ENCODE results near the gene ZIC1.

ZIC1 gene

GRCh38 chr3:147422601-147423536 lies 13.7 kb downstream of the ZIC1 start:
- DNase-seq (ENCODE audit: low read depth in 2 of 2) = no peak

- DNase-seq (ENCODE audit: low read depth in 2 of 2) = no peak
Observed at GRCh38 chr3:147423537-147423797, 14.3 kb downstream of the ZIC1 start.

GRCh38 chr3:147423798-147424580 lies 14.8 kb downstream of the ZIC1 start:
- DNase-seq (ENCODE audit: low read depth in 2 of 2) = no peak

- DNase-seq (ENCODE audit: low read depth in 2 of 2) = no peak
Observed at GRCh38 chr3:147424581-147425387, 15.6 kb downstream of the ZIC1 start.

- no peak for DNase-seq (ENCODE audit: low read depth in 2 of 2)
Observed at GRCh38 chr3:147425388-147425850, 16.3 kb downstream of the ZIC1 start.

- no peak for DNase-seq (ENCODE audit: low read depth in 2 of 2)
Observed at GRCh38 chr3:147426931-147427330, 17.8 kb downstream of the ZIC1 start.

GRCh38 chr3:147427746-147428145 lies 18.6 kb downstream of the ZIC1 start:
- DNase-seq (ENCODE audit: low read depth in 2 of 2) = no peak

GRCh38 chr3:147428326-147428725 lies 19.2 kb downstream of the ZIC1 start:
- DNase-seq (ENCODE audit: low read depth in 2 of 2) = no peak

- DNase-seq (ENCODE audit: low read depth in 2 of 2) = no peak
Observed at GRCh38 chr3:147428754-147429153, 19.6 kb downstream of the ZIC1 start.

GRCh38 chr3:147431751-147432150 lies 22.6 kb downstream of the ZIC1 start:
- DNase-seq (ENCODE audit: low read depth in 2 of 2) = no peak

GRCh38 chr3:147447224-147447623 lies 38.1 kb downstream of the ZIC1 start:
- no peak for DNase-seq (ENCODE audit: low read depth in 2 of 2)

GRCh38 chr3:147449669-147450068 lies 40.5 kb downstream of the ZIC1 start:
- DNase-seq (ENCODE audit: low read depth in 2 of 2) = no peak

GRCh38 chr3:147458995-147459704 lies 50.0 kb downstream of the ZIC1 start:
- DNase-seq (ENCODE audit: low read depth in 2 of 2) = no peak

GRCh38 chr3:147462856-147463255 lies 53.7 kb downstream of the ZIC1 start:
- no peak for DNase-seq (ENCODE audit: low read depth in 2 of 2)
